Retinal pigment epithelial cell (primary cell): ENCODE data around the gene TBCD.

Experiments used
- DNase-seq: peaks from one replicate; pipeline ENCODE4 v3.0.0-alpha.2; 2010; ENCODE audit warnings: low read depth
- H3K4me3 ChIP-seq: 2 replicates; pipeline ENCODE4 v1.5.1; 2011; ENCODE audit warnings: mild to moderate bottlenecking, low read length, control low read depth, moderate library complexity
- CTCF ChIP-seq: conservative IDR thresholded peaks from 2 replicates; pipeline ENCODE4 v1.5.1; 2011; ENCODE audit warnings: low read depth, low read length, control low read depth, inconsistent platforms

Gene TBCD

GRCh38 chr17:82881900-82882714 is 130.2 kb downstream of the TBCD start:
- no peak for TF ChIP-seq CTCF
- H3K4me3 ChIP-seq, result no peak overlapping the region
- peak; percentile 51 for DNase-seq

- H3K4me3 ChIP-seq, result no peak overlapping the region
- DNase-seq, result no peak
Observed at GRCh38 chr17:82882715-82883418, 131.0 kb downstream of the TBCD start.

GRCh38 chr17:82883419-82884031 is 131.7 kb downstream of the TBCD start:
- no peak for DNase-seq

More at GRCh38 chr17:82882715-82883418, 131.0 kb downstream of the TBCD start:
- TF ChIP-seq CTCF, result no peak

GRCh38 chr17:82884341-82884969 is 132.6 kb downstream of the TBCD start:
- H3K4me3 ChIP-seq, result no peak overlapping the region
- DNase-seq, result no peak
- TF ChIP-seq CTCF, result no peak

More at GRCh38 chr17:82883419-82884031, 131.7 kb downstream of the TBCD start:
- TF ChIP-seq CTCF, result no peak
- H3K4me3 ChIP-seq, result no peak overlapping the region

- DNase-seq, result no peak
- no peak overlapping the region for H3K4me3 ChIP-seq
- no peak for TF ChIP-seq CTCF
Observed at GRCh38 chr17:82884970-82885353, 133.1 kb downstream of the TBCD start.

- TF ChIP-seq CTCF, result no peak
- H3K4me3 ChIP-seq, result no peak overlapping the region
- no peak for DNase-seq
Observed at GRCh38 chr17:82887255-82888164, 135.6 kb downstream of the TBCD start.
